DOHH2 (cell line): ENCODE results near the gene STRIT1.

Experiments used
- CTCF ChIP-seq: fragments of 200-600 bp; sonication (generic); IDR thresholded peaks from one replicate; pipeline ENCODE4 v1.5.1; 2014; ENCODE audit warnings: antibody characterized with exemption, mild to moderate bottlenecking, low read depth, low read length; ENCODE audit not compliant: poor library complexity, severe bottlenecking
- EZH2phosphoT487 ChIP-seq: fragments of 200-600 bp; sonication (generic); IDR thresholded peaks from 2 replicates; pipeline ENCODE4 v1.6.1; 2017; ENCODE audit warnings: borderline replicate concordance, mild to moderate bottlenecking, antibody characterized with exemption, low read length, moderate library complexity, mixed read lengths

- TF ChIP-seq CTCF (no peak), EZH2phosphoT487 (no peak)
These were observed 51.9 kb downstream of the STRIT1 start for GRCh38 chr3:155241579-155241978.
